HepG2 (cell line): ENCODE results near the gene HIPK2. TPM values are rescaled to one million over a fixed set of nuclear protein-coding genes. Genes with fewer than 3 reads are reported as not detected.

Source experiments
- BRF2 ChIP-seq: sonication (generic); formaldehyde crosslinking; IDR thresholded peaks from 2 replicates; pipeline ENCODE4 v1.8.1; 2022; ENCODE audit warnings: mild to moderate bottlenecking, missing genetic modification reagents
- CBFB ChIP-seq: sonication (generic); formaldehyde crosslinking; IDR thresholded peaks from 2 replicates; pipeline ENCODE4 v1.4.0; 2020; ENCODE audit warnings: missing genetic modification reagents
- CBX1 ChIP-seq: IDR thresholded peaks from one replicate; pipeline ENCODE4 v1.6.1; 2016; ENCODE audit warnings: antibody characterized with exemption, low read depth
- CC2D1A ChIP-seq: sonication (generic); formaldehyde crosslinking; IDR thresholded peaks from 2 replicates; pipeline ENCODE4 v1.8.1; 2023; ENCODE audit warnings: mild to moderate bottlenecking, missing genetic modification reagents
- ELF4 ChIP-seq: sonication (generic); formaldehyde crosslinking; IDR thresholded peaks from 2 replicates; pipeline ENCODE4 v1.5.0; 2020; ENCODE audit warnings: missing genetic modification reagents, mild to moderate bottlenecking, moderate library complexity, borderline replicate concordance
- FOXA3 ChIP-seq: IDR thresholded peaks from 2 replicates; pipeline ENCODE4 v1.6.1; 2016; ENCODE audit warnings: missing genetic modification reagents, missing compliant biosample characterization
- HOXA9 ChIP-seq: sonication (generic); formaldehyde crosslinking; IDR thresholded peaks from 2 replicates; pipeline ENCODE4 v1.8.1; 2022; ENCODE audit warnings: missing genetic modification reagents, mild to moderate bottlenecking, moderate library complexity, borderline replicate concordance
- KLF15 ChIP-seq: sonication (generic); formaldehyde crosslinking; IDR thresholded peaks from 2 replicates; pipeline ENCODE4 v1.8.1; 2023; ENCODE audit warnings: borderline replicate concordance, mild to moderate bottlenecking, inconsistent platforms, missing genetic modification reagents, mixed read lengths
- MAFF ChIP-seq: IDR thresholded peaks from 2 replicates; pipeline ENCODE4 v1.6.1; 2011; ENCODE audit warnings: low read depth, low read length, improper control_type of control experiment
- MBD4 ChIP-seq: IDR thresholded peaks from 2 replicates; pipeline ENCODE4 v1.6.1; 2012; ENCODE audit warnings: low read length, inconsistent platforms, borderline replicate concordance
- MEIS1 ChIP-seq: sonication (generic); formaldehyde crosslinking; IDR thresholded peaks from 2 replicates; pipeline ENCODE4 v1.9.0; 2021; ENCODE audit warnings: mild to moderate bottlenecking, missing genetic modification reagents, moderate library complexity, borderline replicate concordance
- MLX ChIP-seq: IDR thresholded peaks from 2 replicates; pipeline ENCODE4 v1.6.1; 2016
- RORA ChIP-seq: sonication (generic); formaldehyde crosslinking; IDR thresholded peaks from 2 replicates; pipeline ENCODE4 v1.5.0; 2020; ENCODE audit warnings: mild to moderate bottlenecking, missing genetic modification reagents, moderate library complexity
- SRSF4 ChIP-seq: fragments of 200-400 bp; formaldehyde crosslinking; IDR thresholded peaks from one replicate; pipeline ENCODE4 v1.6.1; 2018; ENCODE audit warnings: mild to moderate bottlenecking, low read depth, low read length, moderate library complexity; ENCODE audit not compliant: poor library complexity, severe bottlenecking
- SSRP1 ChIP-seq: IDR thresholded peaks from 2 replicates; pipeline ENCODE4 v1.6.1; 2016; ENCODE audit warnings: control low read depth
- TEAD3 ChIP-seq: optimal IDR thresholded peaks from 2 replicates; pipeline ENCODE3; 2016; ENCODE audit warnings: borderline replicate concordance
- U2AF2 ChIP-seq: fragments of 200-400 bp; formaldehyde crosslinking; IDR thresholded peaks from 2 replicates; pipeline ENCODE4 v1.6.1; 2017; ENCODE audit warnings: low read depth, mild to moderate bottlenecking, low read length
- XBP1 ChIP-seq: sonication (generic); formaldehyde crosslinking; IDR thresholded peaks from 2 replicates; pipeline ENCODE4 v1.5.0; 2020; ENCODE audit warnings: missing genetic modification reagents
- YEATS4 ChIP-seq: sonication (generic); formaldehyde crosslinking; IDR thresholded peaks from 2 replicates; pipeline ENCODE4 v1.4.0; 2020; ENCODE audit warnings: missing genetic modification reagents, borderline replicate concordance
- ZBTB33 ChIP-seq: sonication (generic); formaldehyde crosslinking; IDR thresholded peaks from 2 replicates; pipeline ENCODE4 v1.4.0; 2020; ENCODE audit warnings: missing genetic modification reagents
- ZBTB7B ChIP-seq: sonication (generic); formaldehyde crosslinking; IDR thresholded peaks from 2 replicates; pipeline ENCODE4 v1.4.0; 2020; ENCODE audit warnings: missing genetic modification reagents
- ZFAT ChIP-seq: sonication (generic); formaldehyde crosslinking; conservative IDR thresholded peaks from 2 replicates; pipeline ENCODE4 v1.8.1; 2023; ENCODE audit warnings: missing genetic modification reagents, inconsistent platforms
- ZNF260 ChIP-seq: sonication (generic); formaldehyde crosslinking; IDR thresholded peaks from 2 replicates; pipeline ENCODE4 v1.4.0; 2020; ENCODE audit warnings: missing genetic modification reagents, low read depth, mild to moderate bottlenecking, borderline replicate concordance
- ZNF264 ChIP-seq: sonication (generic); formaldehyde crosslinking; IDR thresholded peaks from 2 replicates; pipeline ENCODE4 v1.4.0; 2020; ENCODE audit warnings: missing genetic modification reagents
- ZNF282 ChIP-seq: fragments of 450-650 bp; IDR thresholded peaks from 2 replicates; pipeline ENCODE4 v1.6.1; 2018; ENCODE audit not compliant: partially characterized antibody
- ZNF34 ChIP-seq: sonication (generic); formaldehyde crosslinking; IDR thresholded peaks from 2 replicates; pipeline ENCODE4 v1.4.0; 2020; ENCODE audit warnings: mild to moderate bottlenecking, missing genetic modification reagents, borderline replicate concordance
- ZNF749 ChIP-seq: sonication (generic); formaldehyde crosslinking; IDR thresholded peaks from 2 replicates; pipeline ENCODE4 v1.8.0; 2022; ENCODE audit warnings: mild to moderate bottlenecking, missing genetic modification reagents, moderate library complexity, borderline replicate concordance
- ZNF879 ChIP-seq: sonication (generic); formaldehyde crosslinking; IDR thresholded peaks from 2 replicates; pipeline ENCODE4 v1.8.1; 2023; ENCODE audit warnings: missing genetic modification reagents
- polyA plus RNA-seq, 8 experiments: library from polyadenylated mRNA; depleted of rRNA in 3 of 8; stranded (reverse) in 7 of 8; unstranded in 1 of 8; fragments of >200 nt; fragmentation: Illumina TruSeq in 4 of 8; extraction: Trizol in 4 of 8; gene quantifications; 2 replicates each; pipeline versions ENCODE4 v1.2.1 to v1.2.3, GENCODE V29; 2011 to 2016; ENCODE audit warnings: low read depth in 4 of 8, missing spikeins in 1 of 8, mixed read lengths in 1 of 8; ENCODE audit not compliant: insufficient read depth in 1 of 8
- total RNA-seq, 5 experiments: library from RNA; depleted of rRNA; stranded (reverse); fragments of >200 nt; fragmentation: Illumina TruSeq; extraction: Trizol; gene quantifications; 2 replicates each; pipeline ENCODE4 v1.2.3, GENCODE V29; 2016; ENCODE audit warnings: low read depth in 1 of 5

Gene HIPK2
- total and polyA plus RNA-seq, 2 of the 13 experiments (the other 11 are each of a cell fraction or from before 2014, with no cell fraction given) = 14.4 to 20.2 TPM

- TF ChIP-seq MLX (CRISPR knock-in tag) (peak; percentile 84), ZNF749 (0 out of 2 replicates have a peak, but pooled peaks have one; percentile 7), SSRP1 (0 out of 2 replicates have a peak, but pooled peaks have one; percentile 88), U2AF2 (no peak), ZNF879 (CRISPR knock-in tag) (no peak), ZBTB33 (peak; percentile 50; the same call in 1 of the 2 replicates), CBFB (CRISPR knock-in tag) (peak; percentile 73; the same call in 1 of the 2 replicates), BRF2 (CRISPR knock-in tag) (no peak), XBP1 (CRISPR knock-in tag) (no peak), FOXA3 (peak; percentile 96), ZNF34 (CRISPR knock-in tag) (no peak), MAFF (no peak), CC2D1A (CRISPR knock-in tag) (no peak), KLF15 (no peak), ZNF264 (CRISPR knock-in tag) (peak; percentile 62; the same call in 1 of the 2 replicates), SRSF4 (no peak), TEAD3 (CRISPR knock-in tag) (peak; percentile 79), YEATS4 (peak; percentile 55), HOXA9 (CRISPR knock-in tag) (no peak), MBD4 (no peak; the same call in 1 of the 2 replicates), ZNF282 (no peak), RORA (CRISPR knock-in tag) (no peak), MEIS1 (CRISPR knock-in tag) (no peak), ZBTB7B (CRISPR knock-in tag) (0 out of 2 replicates have a peak, but pooled peaks have one; percentile 25), ZFAT (CRISPR knock-in tag) (no peak), CBX1 (no peak), ZNF260 (CRISPR knock-in tag) (no peak), ELF4 (no peak)
Measured at GRCh38 chr7:139675127-139676125, 102.4 kb downstream of the HIPK2 start (continued).
